ENCODE measurements around the gene FAM168B.
"Not testable (repeated sequence)": the region's sequence is repeated elsewhere in the genome, so short reads cannot be mapped to it uniquely, and the experiment has no call there.

FAM168B gene

GRCh38 chr2:131077182-131077846, 15.9 kb downstream of the FAM168B start:
- no peak for TF ChIP-seq SUZ12 (IDR thresholded peaks at IDR 0.05; ENCODE audit: extremely low read depth, insufficient read depth, insufficient read length)
- no peak overlapping the region for H3K9ac ChIP-seq (ENCODE audit: insufficient read length, low read depth)
- DNase-seq (ENCODE audit: low read depth, low spot score) = no peak
- H3K9me3 ChIP-seq (ENCODE audit: insufficient read depth, low read length) = no peaks in the 10 kb centered on the region
- peaks cover 10% of the 10 kb centered on the region for H3K4me1 ChIP-seq (ENCODE audit: insufficient read depth, insufficient read length)
- H3K27me3 ChIP-seq (ENCODE audit: insufficient read depth, insufficient read length) = no peaks in the 10 kb centered on the region
- peaks cover 90% of the 10 kb centered on the region for H3K36me3 ChIP-seq (ENCODE audit: insufficient read depth, insufficient read length, low read length)
- H3K4me3 ChIP-seq (ENCODE audit: insufficient read length, low read depth) = no peak overlapping the region

- no peaks in the 10 kb centered on the region for H3K27me3 ChIP-seq (ENCODE audit: insufficient read depth, insufficient read length)
- TF ChIP-seq SUZ12 (IDR thresholded peaks at IDR 0.05; ENCODE audit: extremely low read depth, insufficient read depth, insufficient read length) (no peak), YY1 (IDR thresholded peaks at IDR 0.05; ENCODE audit: insufficient read depth, insufficient read length) (no peak), ZNF274 (IDR thresholded peaks at IDR 0.05; ENCODE audit: low read depth, low read length) (no peak)
- H3K4me3 ChIP-seq (ENCODE audit: insufficient read length, low read depth) = no peak overlapping the region
- no peak overlapping the region for H3K9ac ChIP-seq (ENCODE audit: insufficient read length, low read depth)
- no peak for DNase-seq (ENCODE audit: low read depth, low spot score)
- H3K36me3 ChIP-seq (ENCODE audit: insufficient read depth, insufficient read length, low read length) = peaks cover 87% of the 10 kb centered on the region
- peaks cover 10% of the 10 kb centered on the region for H3K4me1 ChIP-seq (ENCODE audit: insufficient read depth, insufficient read length)
- no peaks in the 10 kb centered on the region for H3K9me3 ChIP-seq (ENCODE audit: insufficient read depth, low read length)
Measured at GRCh38 chr2:131076707-131077106, 16.6 kb downstream of the FAM168B start.

- not testable (repeated sequence) for DNase-seq (ENCODE audit: low read depth, low spot score); H3K27me3 ChIP-seq (ENCODE audit: insufficient read depth, insufficient read length)
Measured at GRCh38 chr2:131075578-131075977, 17.7 kb downstream of the FAM168B start.

GRCh38 chr2:131068172-131068571, 25.1 kb downstream of the FAM168B start:
- not testable (repeated sequence) for H3K9me3 ChIP-seq (ENCODE audit: insufficient read depth, low read length); DNase-seq (ENCODE audit: low read depth, low spot score); H3K4me3 ChIP-seq (ENCODE audit: insufficient read length, low read depth); H3K27me3 ChIP-seq (ENCODE audit: insufficient read depth, insufficient read length); H3K9ac ChIP-seq (ENCODE audit: insufficient read length, low read depth); H3K4me1 ChIP-seq (ENCODE audit: insufficient read depth, insufficient read length)
- peaks cover 67% of the 10 kb centered on the region for H3K36me3 ChIP-seq (ENCODE audit: insufficient read depth, insufficient read length, low read length)

More at GRCh38 chr2:131075578-131075977, 17.7 kb downstream of the FAM168B start:
- not testable (repeated sequence) for H3K9me3 ChIP-seq (ENCODE audit: insufficient read depth, low read length); H3K9ac ChIP-seq (ENCODE audit: insufficient read length, low read depth); H3K4me1 ChIP-seq (ENCODE audit: insufficient read depth, insufficient read length); H3K4me3 ChIP-seq (ENCODE audit: insufficient read length, low read depth)
- H3K36me3 ChIP-seq (ENCODE audit: insufficient read depth, insufficient read length, low read length) = peaks cover 88% of the 10 kb centered on the region

- H3K4me1 ChIP-seq (ENCODE audit: insufficient read depth, insufficient read length) = peaks cover 4% of the 10 kb centered on the region
- no peaks in the 10 kb centered on the region for H3K27me3 ChIP-seq (ENCODE audit: insufficient read depth, insufficient read length)
- peaks cover 66% of the 10 kb centered on the region for H3K36me3 ChIP-seq (ENCODE audit: insufficient read depth, insufficient read length, low read length)
- H3K9ac ChIP-seq (ENCODE audit: insufficient read length, low read depth) = no peak overlapping the region
- TF ChIP-seq SUZ12 (IDR thresholded peaks at IDR 0.05; ENCODE audit: extremely low read depth, insufficient read depth, insufficient read length) = no peak
- H3K9me3 ChIP-seq (ENCODE audit: insufficient read depth, low read length) = no peaks in the 10 kb centered on the region
- no peak for DNase-seq (ENCODE audit: low read depth, low spot score)
- H3K4me3 ChIP-seq (ENCODE audit: insufficient read length, low read depth) = no peak overlapping the region
Measured at GRCh38 chr2:131067465-131068125, 25.7 kb downstream of the FAM168B start.

GRCh38 chr2:131064589-131065512, 28.4 kb downstream of the FAM168B start:
- DNase-seq (ENCODE audit: low read depth, low spot score) = no peak
- Histone ChIP-seq H3K4me1 (ENCODE audit: insufficient read depth, insufficient read length) (peaks cover 4% of the 10 kb centered on the region), H3K9ac (ENCODE audit: insufficient read length, low read depth) (peak overlapping the region; percentile 2), H3K4me3 (ENCODE audit: insufficient read length, low read depth) (no peak overlapping the region), H3K9me3 (ENCODE audit: insufficient read depth, low read length) (no peaks in the 10 kb centered on the region), H3K27me3 (ENCODE audit: insufficient read depth, insufficient read length) (no peaks in the 10 kb centered on the region), H3K36me3 (ENCODE audit: insufficient read depth, insufficient read length, low read length) (peaks cover 62% of the 10 kb centered on the region)
- TF ChIP-seq YY1 (IDR thresholded peaks at IDR 0.05; ENCODE audit: insufficient read depth, insufficient read length) (no peak), SUZ12 (IDR thresholded peaks at IDR 0.05; ENCODE audit: extremely low read depth, insufficient read depth, insufficient read length) (no peak), ZNF274 (IDR thresholded peaks at IDR 0.05; ENCODE audit: low read depth, low read length) (no peak)

GRCh38 chr2:131063501-131064283, 29.6 kb downstream of the FAM168B start:
- H3K27me3 ChIP-seq (ENCODE audit: insufficient read depth, insufficient read length) = no peaks in the 10 kb centered on the region
- H3K4me1 ChIP-seq (ENCODE audit: insufficient read depth, insufficient read length) = peaks cover 7% of the 10 kb centered on the region
- H3K36me3 ChIP-seq (ENCODE audit: insufficient read depth, insufficient read length, low read length) = peaks cover 63% of the 10 kb centered on the region
- no peaks in the 10 kb centered on the region for H3K9me3 ChIP-seq (ENCODE audit: insufficient read depth, low read length)
- H3K4me3 ChIP-seq (ENCODE audit: insufficient read length, low read depth) = no peak overlapping the region
- no peak for DNase-seq (ENCODE audit: low read depth, low spot score)
- TF ChIP-seq SUZ12 (IDR thresholded peaks at IDR 0.05; ENCODE audit: extremely low read depth, insufficient read depth, insufficient read length) (no peak), YY1 (IDR thresholded peaks at IDR 0.05; ENCODE audit: insufficient read depth, insufficient read length) (no peak), ZNF274 (IDR thresholded peaks at IDR 0.05; ENCODE audit: low read depth, low read length) (no peak)
- H3K9ac ChIP-seq (ENCODE audit: insufficient read length, low read depth) = no peak overlapping the region
